Peyer's patch (tissue), 4 donors: ENCODE measurements around the gene SLC2A9.

Source experiments
- POLR2A ChIP-seq, 2 donors: fragments of 450-650 bp; IDR thresholded peaks; one replicate each; pipeline ENCODE4 v1.5.1; 2017; ENCODE audit warnings: antibody characterized with exemption in 2 of 2, mild to moderate bottlenecking in 2 of 2, moderate library complexity in 2 of 2
- TF ChIP-seq, protein P1 (sequence below), 6 experiments: fragments of 450-650 bp in 4 of 6; fragments of 200-600 bp in 2 of 6; sonication (generic) in 1 of 6; IDR thresholded peaks; one replicate each; pipeline ENCODE4 v1.5.1; 2017 to 2019; ENCODE audit warnings: antibody characterized with exemption in 6 of 6, mild to moderate bottlenecking in 3 of 6, moderate library complexity in 1 of 6

DNA sequence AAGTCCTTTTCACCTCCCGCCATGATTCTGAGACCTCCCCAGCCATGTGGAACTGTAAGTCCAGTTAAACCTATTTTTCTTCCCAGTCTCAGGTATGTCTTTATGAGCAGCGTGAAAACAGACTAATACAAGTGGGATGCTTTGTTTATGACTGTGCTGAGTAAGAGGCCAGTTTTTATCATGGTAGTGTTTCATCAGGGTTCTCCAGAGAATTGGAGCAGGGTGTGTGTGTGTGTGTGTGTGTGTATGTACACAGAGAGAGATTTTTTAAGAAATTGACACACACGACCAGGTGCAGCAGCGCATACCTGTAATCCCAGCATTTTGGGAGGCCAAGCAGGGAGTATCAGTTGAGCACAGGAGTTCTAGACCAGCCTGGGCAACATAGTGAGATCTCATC is 34.6 kb upstream of the SLC2A9 start:
- TF ChIP-seq POLR2A (IDR thresholded peaks at IDR 0.05): no peak
- TF ChIP-seq, protein P1, sequence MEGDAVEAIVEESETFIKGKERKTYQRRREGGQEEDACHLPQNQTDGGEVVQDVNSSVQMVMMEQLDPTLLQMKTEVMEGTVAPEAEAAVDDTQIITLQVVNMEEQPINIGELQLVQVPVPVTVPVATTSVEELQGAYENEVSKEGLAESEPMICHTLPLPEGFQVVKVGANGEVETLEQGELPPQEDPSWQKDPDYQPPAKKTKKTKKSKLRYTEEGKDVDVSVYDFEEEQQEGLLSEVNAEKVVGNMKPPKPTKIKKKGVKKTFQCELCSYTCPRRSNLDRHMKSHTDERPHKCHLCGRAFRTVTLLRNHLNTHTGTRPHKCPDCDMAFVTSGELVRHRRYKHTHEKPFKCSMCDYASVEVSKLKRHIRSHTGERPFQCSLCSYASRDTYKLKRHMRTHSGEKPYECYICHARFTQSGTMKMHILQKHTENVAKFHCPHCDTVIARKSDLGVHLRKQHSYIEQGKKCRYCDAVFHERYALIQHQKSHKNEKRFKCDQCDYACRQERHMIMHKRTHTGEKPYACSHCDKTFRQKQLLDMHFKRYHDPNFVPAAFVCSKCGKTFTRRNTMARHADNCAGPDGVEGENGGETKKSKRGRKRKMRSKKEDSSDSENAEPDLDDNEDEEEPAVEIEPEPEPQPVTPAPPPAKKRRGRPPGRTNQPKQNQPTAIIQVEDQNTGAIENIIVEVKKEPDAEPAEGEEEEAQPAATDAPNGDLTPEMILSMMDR (IDR thresholded peaks at IDR 0.05): no peak
